Effector memory CD4-positive, alpha-beta T cell (primary cell): ENCODE measurements around the gene JMJD1C.
"Not testable (repeated sequence)": the region's sequence is repeated elsewhere in the genome, so short reads cannot be mapped to it uniquely, and the experiment has no call there.

Experiments used
- DNase-seq, 3 donors: peaks; one replicate each; pipeline ENCODE4 v3.0.0-alpha.2; 2020
- H3K27ac ChIP-seq: 2 replicates; pipeline ENCODE4 v1.7.0; 2013; ENCODE audit warnings: mild to moderate bottlenecking, low read length, moderate library complexity; ENCODE audit not compliant: insufficient read depth, poor library complexity, severe bottlenecking
- H3K27me3 ChIP-seq: replicated peaks from 2 replicates; pipeline ENCODE4 v1.7.0; 2013; ENCODE audit warnings: mild to moderate bottlenecking, low read length; ENCODE audit not compliant: insufficient read depth, control insufficient read depth, poor library complexity, severe bottlenecking
- H3K36me3 ChIP-seq: 2 replicates; pipeline ENCODE4 v1.7.0; 2013; ENCODE audit warnings: mild to moderate bottlenecking, low read length, moderate library complexity; ENCODE audit not compliant: control insufficient read depth, insufficient read depth
- H3K4me1 ChIP-seq: 2 replicates; pipeline ENCODE4 v1.7.0; 2013; ENCODE audit warnings: low read length, mild to moderate bottlenecking; ENCODE audit not compliant: control insufficient read depth, insufficient read depth, poor library complexity, severe bottlenecking
- H3K4me3 ChIP-seq: 2 replicates; pipeline ENCODE4 v1.7.0; 2013; ENCODE audit warnings: low read length, low read depth, mild to moderate bottlenecking; ENCODE audit not compliant: insufficient read depth, poor library complexity, severe bottlenecking
- H3K9me3 ChIP-seq: 2 replicates; pipeline ENCODE4 v1.7.0; 2013; ENCODE audit warnings: mild to moderate bottlenecking, low read length, moderate library complexity; ENCODE audit not compliant: control insufficient read depth

The JMJD1C gene

DNA sequence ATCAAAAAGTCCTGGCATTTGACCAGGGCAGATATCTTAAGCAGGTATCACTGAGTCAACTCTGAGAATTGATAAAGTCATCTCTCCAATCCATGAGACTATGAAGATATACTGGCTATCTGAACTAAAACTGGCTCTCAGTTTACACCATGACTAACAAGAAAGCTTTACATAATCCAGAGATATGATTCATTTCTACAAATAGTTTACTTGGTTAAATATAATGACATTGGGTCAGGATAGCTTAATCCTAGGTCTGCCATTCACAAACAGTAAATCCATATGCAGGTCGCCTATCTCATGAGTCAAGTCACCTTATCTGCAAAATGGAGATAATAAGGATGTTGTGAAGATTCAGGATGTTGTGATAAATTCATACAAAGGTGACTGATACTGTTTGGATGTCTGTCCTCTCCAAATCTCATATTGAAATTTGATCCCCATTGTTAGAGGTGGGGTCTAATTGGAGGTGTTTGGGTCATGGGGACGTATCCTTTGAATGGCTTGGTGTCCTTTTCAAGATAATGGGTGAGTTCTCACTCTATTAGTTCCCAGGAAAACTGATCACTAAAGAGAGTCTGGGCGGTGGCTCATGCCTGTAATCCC, 117.4 kb downstream of the JMJD1C start:
- no peak overlapping the region for H3K4me3 ChIP-seq
- no peaks in the 10 kb centered on the region for H3K9me3 ChIP-seq
- H3K27ac ChIP-seq, result no peak overlapping the region
- no peaks in the 10 kb centered on the region for H3K4me1 ChIP-seq
- H3K36me3 ChIP-seq, result no peaks in the 10 kb centered on the region
- DNase-seq, result no peak
- no peaks in the 10 kb centered on the region for H3K27me3 ChIP-seq

DNA sequence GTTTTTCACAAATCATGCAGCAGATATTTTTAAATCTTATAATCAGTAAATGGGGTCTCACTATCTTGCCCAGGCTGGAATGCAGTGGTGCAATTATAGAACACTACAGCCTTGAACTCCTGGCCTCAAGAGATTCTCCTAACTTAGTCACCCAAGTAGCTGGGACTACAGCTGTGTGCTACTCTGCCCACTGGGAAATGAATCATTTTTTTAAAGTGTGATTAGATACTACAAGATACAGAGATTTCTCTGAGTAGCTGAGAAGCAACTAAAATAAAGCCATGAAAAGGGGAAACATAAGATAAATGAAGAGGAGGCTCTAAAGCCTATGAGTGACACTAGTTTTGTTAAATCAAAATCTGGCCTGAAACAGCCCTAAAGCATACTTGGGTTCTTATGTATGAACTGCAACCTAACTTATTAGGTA, 119.7 kb downstream of the JMJD1C start:
- Histone ChIP-seq H3K36me3 (no peaks in the 10 kb centered on the region), H3K9me3 (no peaks in the 10 kb centered on the region), H3K4me1 (no peaks in the 10 kb centered on the region), H3K27ac (no peak overlapping the region), H3K4me3 (no peak overlapping the region), H3K27me3 (no peaks in the 10 kb centered on the region)
- DNase-seq, result no peak

DNA sequence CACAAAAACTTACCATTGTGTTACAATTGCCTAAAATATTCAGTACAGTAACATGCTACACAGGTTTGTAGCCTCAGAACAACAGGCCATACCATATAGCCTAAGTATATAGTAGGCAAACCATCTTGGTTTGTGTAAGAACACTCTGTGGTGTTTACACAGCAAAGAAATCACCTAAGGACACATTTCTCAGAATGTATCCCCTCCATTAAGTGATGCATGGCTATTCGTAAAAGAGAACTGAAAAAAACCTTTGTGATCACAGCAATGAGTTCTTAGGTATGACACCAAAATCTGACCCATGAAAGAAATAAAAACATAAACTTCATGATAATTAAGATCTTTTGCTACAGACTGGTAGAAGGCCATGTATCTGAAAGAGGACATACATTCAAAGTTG, 121.5 kb downstream of the JMJD1C start:
- Histone ChIP-seq H3K9me3 (no peaks in the 10 kb centered on the region), H3K36me3 (no peaks in the 10 kb centered on the region), H3K27me3 (no peaks in the 10 kb centered on the region), H3K4me1 (no peaks in the 10 kb centered on the region), H3K27ac (no peak overlapping the region), H3K4me3 (no peak overlapping the region)
- DNase-seq, result no peak

DNA sequence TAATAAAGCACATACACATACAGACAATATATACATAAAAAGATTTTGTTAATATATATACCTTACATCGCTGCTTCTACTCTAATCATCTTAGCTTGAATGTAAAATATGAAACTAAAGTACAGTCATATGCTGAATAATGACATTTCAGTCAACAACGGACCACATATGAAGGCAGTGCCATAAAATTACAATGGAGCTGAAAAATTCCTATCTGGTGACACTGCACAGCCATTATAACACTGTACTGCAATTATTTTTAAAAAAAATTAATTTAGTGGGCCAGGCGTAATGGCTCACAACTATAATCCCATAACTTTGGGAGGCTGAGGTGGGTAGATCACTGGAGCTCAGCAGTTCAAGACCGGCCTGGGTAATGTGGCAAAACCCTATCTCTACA, 122.3 kb downstream of the JMJD1C start:
- Histone ChIP-seq H3K4me3 (no peak overlapping the region), H3K27me3 (no peaks in the 10 kb centered on the region), H3K27ac (no peak overlapping the region), H3K36me3 (no peaks in the 10 kb centered on the region), H3K4me1 (no peaks in the 10 kb centered on the region), H3K9me3 (no peaks in the 10 kb centered on the region)
- no peak for DNase-seq

DNA sequence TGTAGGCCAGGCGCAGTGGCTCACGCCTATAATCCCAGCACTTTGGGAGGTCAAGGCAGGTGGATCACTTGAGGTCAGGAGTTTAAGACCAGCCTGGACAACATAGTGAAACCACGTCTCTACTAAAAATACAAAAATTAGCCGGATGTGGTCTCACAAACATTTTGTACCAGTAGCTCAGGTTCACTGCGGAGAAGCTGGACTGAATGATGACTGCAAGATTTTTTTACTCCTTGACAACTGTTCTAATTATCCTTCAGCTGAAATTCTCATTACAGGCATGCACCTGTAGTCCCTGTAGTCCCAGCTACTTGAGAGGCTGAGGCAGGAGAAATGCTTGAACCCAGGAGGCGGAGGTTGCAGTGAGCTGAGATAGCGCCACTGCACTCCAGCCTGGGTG, 126.1 kb downstream of the JMJD1C start:
- not testable (repeated sequence) for H3K4me1 ChIP-seq, H3K27ac ChIP-seq, H3K27me3 ChIP-seq, H3K9me3 ChIP-seq, DNase-seq, H3K36me3 ChIP-seq, H3K4me3 ChIP-seq

DNA sequence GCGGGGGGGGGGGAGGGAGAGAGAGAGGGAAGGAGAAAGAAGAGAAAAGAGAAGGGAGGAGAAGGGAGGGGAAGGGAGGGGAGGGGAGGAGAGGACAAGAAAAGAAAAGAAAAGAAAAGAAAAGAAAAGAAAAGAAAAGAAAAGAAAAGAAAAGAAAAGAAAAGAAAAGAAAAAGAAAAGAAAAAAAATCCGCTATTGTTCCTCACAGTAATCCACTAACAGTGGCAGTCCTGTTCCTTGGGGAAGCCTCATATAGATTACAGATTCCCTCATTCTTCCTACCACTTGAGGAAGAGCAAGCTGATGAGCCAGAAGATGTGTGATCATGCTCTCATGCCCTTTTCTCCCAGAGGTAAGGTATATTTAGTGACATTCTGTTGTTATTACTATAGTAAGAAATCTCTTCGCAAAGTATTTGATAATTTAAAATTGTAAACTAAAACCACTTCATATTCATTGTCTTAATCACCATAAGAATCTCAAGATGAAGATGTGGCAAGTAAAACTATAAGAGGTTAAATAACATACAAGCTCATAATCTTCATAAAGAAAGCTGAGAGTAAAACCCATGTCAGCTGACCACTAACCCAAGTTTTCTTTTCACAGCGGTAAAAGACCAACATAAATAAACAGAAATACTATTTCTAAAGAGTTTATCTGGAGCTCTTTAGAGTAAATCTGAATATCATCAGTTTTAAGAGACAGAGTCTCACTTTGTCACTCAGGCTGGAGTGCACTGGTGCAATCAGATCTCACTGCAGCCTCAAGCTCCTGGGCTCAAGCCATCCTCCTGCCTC, 128.1 kb downstream of the JMJD1C start:
- no peaks in the 10 kb centered on the region for H3K27me3 ChIP-seq
- no peak overlapping the region for H3K4me3 ChIP-seq
- no peaks in the 10 kb centered on the region for H3K36me3 ChIP-seq
- no peaks in the 10 kb centered on the region for H3K4me1 ChIP-seq
- H3K9me3 ChIP-seq, result no peaks in the 10 kb centered on the region
- H3K27ac ChIP-seq, result no peak overlapping the region
- no peak for DNase-seq

DNA sequence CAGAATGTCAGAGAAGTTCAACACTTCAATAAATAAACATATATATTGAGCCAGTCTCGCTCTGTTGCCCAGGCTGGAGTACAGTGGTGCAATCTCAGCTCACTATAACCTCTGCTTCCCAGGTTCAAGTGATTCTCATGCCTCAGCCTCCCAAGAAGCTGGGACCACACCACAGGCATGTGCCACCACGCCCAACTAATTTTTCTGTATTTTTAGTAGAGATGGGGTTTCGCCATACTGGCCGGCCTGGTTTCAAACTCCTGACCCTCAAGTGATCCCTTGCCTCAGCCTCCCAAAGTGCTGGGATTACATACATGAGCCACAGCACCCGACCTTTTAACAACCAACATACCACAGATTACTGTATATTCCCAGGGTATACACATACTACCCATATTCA, 134.2 kb downstream of the JMJD1C start:
- Histone ChIP-seq H3K36me3 (no peaks in the 10 kb centered on the region), H3K9me3 (no peaks in the 10 kb centered on the region), H3K27me3 (no peaks in the 10 kb centered on the region), H3K27ac (no peak overlapping the region), H3K4me3 (no peak overlapping the region), H3K4me1 (no peaks in the 10 kb centered on the region)
- DNase-seq, result no peak

DNA sequence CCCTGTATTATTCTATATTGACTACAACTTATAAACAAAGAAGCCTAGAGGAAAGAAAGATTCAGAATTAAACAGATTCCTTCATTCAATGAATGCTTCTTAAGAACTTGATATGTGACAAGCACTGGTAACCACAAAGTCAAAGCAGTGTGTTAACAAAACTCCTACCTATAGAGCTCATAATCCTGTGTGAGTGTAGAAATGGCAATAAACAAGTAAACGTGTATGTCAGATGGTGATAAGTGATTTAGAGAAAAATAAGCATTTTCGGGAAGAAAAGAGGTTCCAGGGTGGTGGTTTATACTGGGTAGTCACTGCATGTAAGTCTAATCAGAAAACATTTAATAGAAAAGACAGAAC, 141.3 kb downstream of the JMJD1C start:
- Histone ChIP-seq H3K4me3 (no peak overlapping the region), H3K4me1 (no peaks in the 10 kb centered on the region), H3K27me3 (no peaks in the 10 kb centered on the region), H3K36me3 (no peaks in the 10 kb centered on the region), H3K9me3 (no peaks in the 10 kb centered on the region), H3K27ac (no peak overlapping the region)
- no peak for DNase-seq

DNA sequence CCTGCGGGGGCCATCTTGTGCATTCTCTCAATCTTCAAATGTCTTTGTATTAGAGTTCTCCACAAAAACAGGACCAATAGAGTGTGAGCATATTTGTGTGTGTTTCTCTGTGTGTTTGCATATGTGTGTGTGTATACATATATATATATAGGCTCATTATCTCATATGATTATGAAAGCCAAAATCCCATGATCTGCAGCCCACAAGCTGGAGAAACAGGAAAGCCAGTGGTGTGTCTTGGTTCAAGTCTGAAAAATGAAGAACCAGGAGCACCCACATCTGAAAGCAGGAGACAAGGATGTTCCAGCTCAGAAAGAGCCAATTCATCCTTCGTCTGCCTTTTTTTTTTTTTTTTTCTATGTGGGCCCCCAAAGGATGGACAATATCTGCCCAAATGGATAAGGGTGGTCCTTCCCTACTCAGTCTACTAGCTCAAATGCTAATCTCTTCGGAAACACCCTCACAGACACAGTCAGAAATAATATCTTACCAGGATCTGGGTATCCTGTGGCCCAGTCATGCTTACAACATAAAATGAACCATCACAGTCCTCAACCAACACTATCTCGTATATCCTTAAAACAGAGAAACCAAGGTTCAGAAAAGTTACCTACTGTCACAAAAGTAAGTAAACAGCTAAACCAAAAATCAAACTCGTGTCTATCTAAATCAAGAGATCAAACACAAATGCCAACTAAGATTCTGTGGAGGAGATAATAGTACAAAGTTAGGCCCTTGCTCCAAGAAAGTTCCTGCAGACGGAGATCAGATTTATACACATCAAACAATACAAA, 141.9 kb downstream of the JMJD1C start:
- Histone ChIP-seq H3K27ac (no peak overlapping the region), H3K9me3 (no peaks in the 10 kb centered on the region), H3K4me3 (no peak overlapping the region), H3K4me1 (no peaks in the 10 kb centered on the region), H3K27me3 (no peaks in the 10 kb centered on the region), H3K36me3 (no peaks in the 10 kb centered on the region)
- no peak for DNase-seq

DNA sequence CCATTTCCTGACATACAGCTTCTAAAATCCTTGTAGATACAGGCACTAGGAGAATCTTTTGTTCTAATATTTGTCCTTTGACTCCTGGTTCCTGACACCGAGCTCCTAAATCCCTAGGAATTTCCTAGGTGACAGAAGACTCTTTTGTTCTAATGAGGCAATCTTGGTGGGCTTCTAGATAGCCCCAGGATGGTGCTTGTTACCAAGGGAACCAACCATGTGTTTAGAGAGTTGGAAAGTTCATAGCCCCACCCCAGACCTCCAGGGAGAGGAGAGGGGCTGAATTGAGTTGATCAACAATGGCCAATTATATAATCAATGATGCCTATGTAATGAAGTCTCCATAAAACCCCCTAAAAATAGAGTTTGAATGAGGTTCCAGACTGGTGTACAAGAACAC, 145.1 kb downstream of the JMJD1C start:
- Histone ChIP-seq H3K27ac (no peak overlapping the region), H3K4me3 (no peak overlapping the region), H3K27me3 (no peaks in the 10 kb centered on the region), H3K4me1 (no peaks in the 10 kb centered on the region), H3K9me3 (no peaks in the 10 kb centered on the region), H3K36me3 (no peaks in the 10 kb centered on the region)
- no peak for DNase-seq
